GM18517 (cell line): ENCODE measurements around the gene OR5A1.

Source experiments
- ATAC-seq: cut with Tn5 transposase; IDR thresholded peaks from one replicate; pipeline ENCODE4 v1.9.1; 2021; ENCODE audit warnings: mild to moderate bottlenecking, moderate library complexity; ENCODE audit not compliant: unreplicated experiment

OR5A1 gene

GRCh38 chr11:59475176-59475575 lies 38.9 kb downstream of the OR5A1 start:
- ATAC-seq, result no peak

GRCh38 chr11:59479906-59480305 lies 43.6 kb downstream of the OR5A1 start:
- ATAC-seq, result no peak

DNA sequence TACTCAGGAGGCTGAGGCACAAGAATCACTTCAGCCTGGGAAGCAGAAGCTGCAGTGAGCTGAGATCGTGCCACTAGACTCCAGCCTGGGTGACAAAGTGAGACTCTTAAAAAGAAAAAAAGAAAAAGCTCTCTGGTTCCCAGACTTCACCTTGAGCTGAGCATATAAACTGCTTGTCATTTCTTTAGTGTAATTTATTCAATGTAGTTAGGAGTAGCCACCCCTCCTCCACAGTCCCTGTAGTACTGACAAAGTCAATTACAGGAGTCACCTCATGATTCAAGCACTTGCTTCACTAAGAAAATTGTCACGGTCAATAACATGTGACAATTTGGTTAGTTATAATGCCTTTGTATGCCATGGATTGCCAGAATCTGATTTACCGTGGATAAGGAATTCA lies 44.1 kb downstream of the OR5A1 start:
- ATAC-seq, result no peak
